Right atrium auricular region (tissue), 2 donors: ENCODE data around the gene PES1. TPM values are rescaled to one million over a fixed set of nuclear protein-coding genes. Genes with fewer than 3 reads are reported as not detected.

Experiments used
- DNase-seq: peaks from one replicate; pipeline ENCODE4 v3.0.0-alpha.2; 2019; ENCODE audit warnings: low spot score
- H3K27ac ChIP-seq, 2 donors: fragments of 200-600 bp; sonication (generic); 1 replicate in 1 of 2; 2 replicates in 1 of 2; pipeline ENCODE4 v1.5.1; 2016 to 2019
- H3K27me3 ChIP-seq, 2 donors: fragments of 200-600 bp; sonication (generic); one replicate each; pipeline versions ENCODE4 v1.5.1 to v1.6.0; 2017 to 2019
- H3K36me3 ChIP-seq: fragments of 200-600 bp; sonication (generic); one replicate; pipeline ENCODE4 v1.5.1; 2016
- H3K4me1 ChIP-seq, 2 donors: fragments of 200-600 bp; sonication (generic); one replicate each; pipeline versions ENCODE4 v1.5.1 to v1.6.0; 2017 to 2019
- H3K4me3 ChIP-seq, 2 donors: fragments of 200-600 bp; sonication (generic); 1 replicate in 1 of 2; 2 replicates in 1 of 2; pipeline ENCODE4 v1.5.1; 2017 to 2019; ENCODE audit warnings: mild to moderate bottlenecking in 1 of 2, moderate library complexity in 1 of 2
- H3K9me3 ChIP-seq, 2 donors: fragments of 200-600 bp; sonication (generic); one replicate each; pipeline ENCODE4 v1.5.1; 2019
- total RNA-seq, 2 donors: library from RNA; depleted of rRNA; stranded (reverse); fragments of >200 nt; gene quantifications; one replicate each; pipeline ENCODE4 v1.1.0, GENCODE V29; 2016
- TF ChIP-seq, protein P1 (sequence below), 2 donors: fragments of 200-600 bp; sonication (generic); IDR thresholded peaks; one replicate each; pipeline ENCODE4 v1.5.1; 2019; ENCODE audit warnings: antibody characterized with exemption in 2 of 2

Gene PES1
- total RNA-seq, 2 donors from 2014 or later, result 13.2 to 33.5 TPM

DNA sequence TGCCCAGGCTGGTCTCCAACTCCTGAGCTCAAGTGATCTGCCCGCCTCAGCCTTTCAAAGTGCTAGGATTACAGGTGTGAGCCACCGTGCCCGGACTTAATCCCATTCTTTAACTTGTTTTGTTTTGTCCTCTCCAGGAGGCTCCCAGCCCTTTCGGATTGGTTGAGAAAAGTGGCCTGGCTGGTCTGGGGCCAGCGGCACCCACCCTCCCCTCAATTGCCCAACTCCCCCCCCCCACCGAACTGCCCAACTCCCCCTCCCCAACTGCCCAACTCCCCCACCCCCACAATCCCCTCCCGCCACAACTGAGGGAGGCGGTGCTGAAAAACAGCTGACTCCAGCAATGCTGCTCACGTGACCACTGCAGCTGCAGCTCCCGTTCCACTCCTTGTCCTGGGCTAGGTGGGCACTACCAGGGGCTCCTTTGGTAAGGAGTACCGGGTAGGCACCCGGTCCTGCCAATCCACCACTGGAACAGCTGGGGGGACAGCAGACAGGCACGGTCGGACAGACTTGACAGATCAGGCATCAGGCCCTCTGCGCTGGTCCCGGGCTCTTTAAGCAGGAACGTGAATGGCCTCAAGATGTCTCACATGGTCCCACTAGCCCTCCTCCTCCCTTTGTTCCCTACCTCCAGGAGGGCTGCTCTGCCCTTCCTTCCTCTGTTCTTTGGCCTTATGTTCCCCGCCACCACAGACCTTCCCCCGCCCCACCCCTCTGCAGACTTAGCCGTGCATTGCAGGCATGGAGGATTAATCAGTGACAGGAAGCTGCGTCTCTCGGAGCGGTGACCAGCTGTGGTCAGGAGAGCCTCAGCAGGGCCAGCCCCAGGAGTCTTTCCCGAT lies 15.0 kb upstream of the PES1 start, which contains the start of gene TCN2:
TSS of gene TCN2 (plus strand) at position 720 of the 845 bp plus-strand sequence. CDS start 158 bp downstream, outside the sequence.
- Histone ChIP-seq H3K27me3 (no peaks in the 10 kb centered on the region), H3K4me1 (peaks cover 0 to 42% of the 10 kb centered on the region in 2 donors), H3K9me3 (no peaks in the 10 kb centered on the region), H3K36me3 (no peaks in the 10 kb centered on the region), H3K4me3 (peak within 1 kb of the TSS; percentile 51 to 62), H3K27ac (peak within 1 kb of the TSS; percentile 64 to 72)
- peak; percentile 84 for DNase-seq
- TF ChIP-seq, protein P1, sequence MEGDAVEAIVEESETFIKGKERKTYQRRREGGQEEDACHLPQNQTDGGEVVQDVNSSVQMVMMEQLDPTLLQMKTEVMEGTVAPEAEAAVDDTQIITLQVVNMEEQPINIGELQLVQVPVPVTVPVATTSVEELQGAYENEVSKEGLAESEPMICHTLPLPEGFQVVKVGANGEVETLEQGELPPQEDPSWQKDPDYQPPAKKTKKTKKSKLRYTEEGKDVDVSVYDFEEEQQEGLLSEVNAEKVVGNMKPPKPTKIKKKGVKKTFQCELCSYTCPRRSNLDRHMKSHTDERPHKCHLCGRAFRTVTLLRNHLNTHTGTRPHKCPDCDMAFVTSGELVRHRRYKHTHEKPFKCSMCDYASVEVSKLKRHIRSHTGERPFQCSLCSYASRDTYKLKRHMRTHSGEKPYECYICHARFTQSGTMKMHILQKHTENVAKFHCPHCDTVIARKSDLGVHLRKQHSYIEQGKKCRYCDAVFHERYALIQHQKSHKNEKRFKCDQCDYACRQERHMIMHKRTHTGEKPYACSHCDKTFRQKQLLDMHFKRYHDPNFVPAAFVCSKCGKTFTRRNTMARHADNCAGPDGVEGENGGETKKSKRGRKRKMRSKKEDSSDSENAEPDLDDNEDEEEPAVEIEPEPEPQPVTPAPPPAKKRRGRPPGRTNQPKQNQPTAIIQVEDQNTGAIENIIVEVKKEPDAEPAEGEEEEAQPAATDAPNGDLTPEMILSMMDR (IDR thresholded peaks at IDR 0.05), result no peak

DNA sequence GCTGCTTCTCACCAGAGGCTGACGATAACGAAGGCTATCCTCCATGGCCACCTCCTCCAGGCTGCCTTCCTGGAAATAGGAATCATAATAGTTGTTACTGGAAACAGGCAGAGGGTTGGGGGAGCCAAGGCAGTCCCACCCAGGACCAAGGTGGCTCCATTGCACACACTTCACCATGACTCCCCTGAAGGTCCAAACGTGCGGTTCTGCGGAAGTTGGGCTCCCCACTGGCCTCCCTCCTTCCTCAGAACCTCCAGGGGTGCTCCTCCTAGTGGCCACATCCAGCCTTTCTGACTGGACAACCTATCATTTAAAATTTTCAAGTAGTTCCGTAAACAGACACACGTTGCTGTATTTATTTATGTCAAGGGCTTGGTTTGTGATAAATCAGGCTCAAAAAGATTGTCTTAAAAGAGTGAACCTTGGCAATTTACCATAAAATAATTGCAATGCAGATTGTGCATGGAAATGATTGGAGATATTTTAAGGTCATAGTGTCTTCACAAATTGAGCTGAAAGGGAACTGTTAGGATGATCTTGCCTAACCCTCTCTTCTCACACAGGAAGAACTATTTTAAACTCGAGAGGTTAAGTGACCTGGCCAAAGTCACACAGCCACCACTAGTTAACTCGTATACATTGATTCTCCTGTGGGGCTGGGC lies 13.9 kb upstream of the PES1 start:
- TF ChIP-seq, protein P1 (IDR thresholded peaks at IDR 0.05), result peak; percentile 75 to 79
- H3K27ac ChIP-seq, result peak overlapping the region; percentile 64 to 72
- peaks cover 0 to 41% of the 10 kb centered on the region in 2 donors for H3K4me1 ChIP-seq
- no peaks in the 10 kb centered on the region for H3K9me3 ChIP-seq
- H3K27me3 ChIP-seq, result no peaks in the 10 kb centered on the region
- no peaks in the 10 kb centered on the region for H3K36me3 ChIP-seq
- H3K4me3 ChIP-seq, result peak overlapping the region; percentile 51 to 62
- DNase-seq, result peak; percentile 69

DNA sequence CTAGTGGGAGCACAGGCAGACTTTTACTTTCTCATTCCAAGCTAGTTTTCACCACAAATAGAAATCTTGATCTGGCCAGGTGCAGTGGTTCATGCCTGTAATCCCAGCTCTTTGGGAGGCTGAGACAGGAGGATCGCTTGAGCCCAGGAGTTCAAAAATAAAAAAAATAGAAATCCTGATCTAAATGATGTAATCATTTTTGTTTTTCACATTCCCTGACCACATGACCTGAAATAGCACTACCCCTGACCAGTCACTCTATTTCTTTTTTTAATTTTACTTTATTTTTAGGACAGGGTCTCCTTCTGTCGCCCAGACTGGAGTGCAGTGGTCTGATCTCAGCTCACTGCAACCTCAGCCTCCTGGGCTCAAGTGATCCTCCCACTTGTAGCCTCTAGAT lies 13.0 kb upstream of the PES1 start:
- Histone ChIP-seq H3K27me3 (no peaks in the 10 kb centered on the region), H3K27ac (no peak overlapping the region), H3K4me3 (no peak overlapping the region), H3K36me3 (no peaks in the 10 kb centered on the region), H3K4me1 (peaks cover 0 to 33% of the 10 kb centered on the region in 2 donors), H3K9me3 (no peaks in the 10 kb centered on the region)
- DNase-seq, result no peak
- TF ChIP-seq, protein P1 (IDR thresholded peaks at IDR 0.05), result no peak

DNA sequence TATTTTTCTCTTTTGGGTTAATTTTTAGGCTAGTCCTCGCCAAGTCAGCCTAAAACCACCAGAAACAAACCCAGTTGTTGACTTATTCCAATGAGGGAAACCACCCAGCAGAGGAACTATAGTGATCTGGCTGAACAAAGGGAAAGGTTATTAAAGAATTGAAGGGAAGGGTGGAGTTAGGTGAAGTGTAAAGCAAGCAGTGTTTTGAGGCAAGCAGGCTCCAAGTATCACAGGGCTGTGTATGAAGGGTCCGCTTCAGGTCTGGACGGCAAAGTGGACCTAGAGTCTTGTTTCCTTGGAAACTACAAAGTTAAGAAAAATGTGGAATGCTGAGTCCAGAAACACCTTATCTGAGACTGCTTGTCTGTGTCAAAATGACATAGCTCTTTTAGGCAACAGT lies 12.1 kb upstream of the PES1 start:
- Histone ChIP-seq H3K36me3 (no peaks in the 10 kb centered on the region), H3K4me1 (peaks cover 0 to 28% of the 10 kb centered on the region in 2 donors), H3K9me3 (no peaks in the 10 kb centered on the region), H3K4me3 (no peak overlapping the region), H3K27me3 (no peaks in the 10 kb centered on the region), H3K27ac (no peak overlapping the region)
- no peak for DNase-seq
- TF ChIP-seq, protein P1 (IDR thresholded peaks at IDR 0.05), result no peak

DNA sequence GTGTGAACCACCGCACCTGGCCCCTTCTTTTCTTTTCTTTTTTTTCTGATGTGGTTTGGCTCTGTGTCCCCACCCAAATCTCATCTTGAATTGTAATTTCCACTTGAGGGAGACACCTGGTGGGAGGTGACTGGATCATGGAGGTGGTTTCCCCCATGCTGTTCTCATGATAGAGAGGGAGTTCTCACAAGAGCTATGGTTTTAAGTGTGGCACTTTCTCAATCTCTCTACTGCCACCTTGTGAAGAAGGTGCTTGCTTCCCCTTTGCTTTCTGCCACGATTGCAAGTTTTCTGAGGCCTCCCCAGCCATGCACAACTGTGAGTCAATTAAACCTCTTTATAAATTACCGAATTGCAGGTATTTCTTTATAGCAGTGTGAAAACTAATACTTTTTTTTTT lies 10.3 kb upstream of the PES1 start:
- TF ChIP-seq, protein P1 (IDR thresholded peaks at IDR 0.05), result peak in 1 of 2 donors; percentile 20
- H3K36me3 ChIP-seq, result no peaks in the 10 kb centered on the region
- H3K27me3 ChIP-seq, result no peaks in the 10 kb centered on the region
- no peak overlapping the region for H3K4me3 ChIP-seq
- H3K9me3 ChIP-seq, result no peaks in the 10 kb centered on the region
- peaks cover 0 to 11% of the 10 kb centered on the region in 2 donors for H3K4me1 ChIP-seq
- DNase-seq, result no peak
- no peak overlapping the region for H3K27ac ChIP-seq
